Tibial nerve (tissue), 3 donors: Measurements from ENCODE around the gene TUBA1A.

Experiments used
- CTCF ChIP-seq, 5 experiments: fragments of 200-600 bp in 3 of 5; fragments of 450-650 bp in 2 of 5; sonication (generic) in 3 of 5; IDR thresholded peaks; one replicate each; pipeline ENCODE4 v1.5.1; 2016 to 2019; ENCODE audit warnings: antibody characterized with exemption in 5 of 5, mild to moderate bottlenecking in 3 of 5, moderate library complexity in 2 of 5
- POLR2A ChIP-seq, 2 donors: fragments of 450-650 bp; IDR thresholded peaks; one replicate each; pipeline ENCODE4 v1.6.1; 2017; ENCODE audit warnings: antibody characterized with exemption in 2 of 2, mild to moderate bottlenecking in 2 of 2, moderate library complexity in 2 of 2

GRCh38 chr12:49165114-49165513 is 23.8 kb downstream of the TUBA1A start:
- TF ChIP-seq CTCF (IDR thresholded peaks at IDR 0.05) (no peak), POLR2A (IDR thresholded peaks at IDR 0.05) (no peak)
